CD4-positive, alpha-beta T cell (primary cell): Measurements from ENCODE around the gene GNGT1. TPM values are rescaled to one million over a fixed set of nuclear protein-coding genes. Genes with fewer than 3 reads are reported as not detected.

Source experiments
- ATAC-seq: fragments of 200-7000 bp; cut with Tn5 transposase; one replicate; pipeline ENCODE4 v1.10.0; 2022; ENCODE audit warnings: mild to moderate bottlenecking; ENCODE audit not compliant: poor library complexity
- CTCF ChIA-PET: fragments of 350-600 bp; sonication (Branson Sonifier 250); formaldehyde crosslinking; loops from one replicate; lab custom pipeline; 2021; ENCODE audit warnings: antibody characterized with exemption, inconsistent platforms; lab: Charles Lee
- POLR2A ChIA-PET: fragments of 350-600 bp; sonication (Branson Sonifier 250); formaldehyde crosslinking; loops from one replicate; lab custom pipeline; 2021; ENCODE audit warnings: antibody characterized with exemption, inconsistent platforms; lab: Charles Lee
- DNase-seq, 14 experiments: peaks; one replicate each; pipeline ENCODE4 v3.0.0-alpha.2; 2013 to 2020; ENCODE audit warnings: mixed read lengths in 2 of 14
- H3K27ac ChIP-seq, 2 donors: one replicate each; pipeline versions ENCODE4 v1.5.1 to v1.7.0; 2013; ENCODE audit warnings: low read length in 2 of 2, low read depth in 1 of 2, mild to moderate bottlenecking in 1 of 2
- H3K27me3 ChIP-seq, 2 experiments: 1 replicate in 1 of 2; 2 replicates in 1 of 2; pipeline versions ENCODE4 v1.6.1 to v1.7.0; 2013; ENCODE audit warnings: low read length in 2 of 2, control low read depth in 1 of 2, mild to moderate bottlenecking in 1 of 2, moderate library complexity in 1 of 2; ENCODE audit not compliant: insufficient read depth in 2 of 2, control insufficient read depth in 1 of 2
- H3K36me3 ChIP-seq: one replicate; pipeline ENCODE4 v1.6.1; 2013; ENCODE audit warnings: low read length, control low read depth; ENCODE audit not compliant: insufficient read depth
- H3K4me1 ChIP-seq: one replicate; pipeline ENCODE4 v1.6.1; 2013; ENCODE audit warnings: low read length, control low read depth; ENCODE audit not compliant: insufficient read depth
- H3K4me3 ChIP-seq: one replicate; pipeline ENCODE4 v1.5.1; 2013; ENCODE audit warnings: mild to moderate bottlenecking, low read length, moderate library complexity
- H3K9me3 ChIP-seq, 2 experiments: 1 replicate in 1 of 2; 2 replicates in 1 of 2; pipeline versions ENCODE4 v1.6.1 to v1.7.0; 2013; ENCODE audit warnings: low read length in 2 of 2, mild to moderate bottlenecking in 2 of 2, control low read depth in 1 of 2, moderate library complexity in 1 of 2; ENCODE audit not compliant: control insufficient read depth in 1 of 2, insufficient read depth in 1 of 2
- H3K27ac Mint-ChIP-seq: one replicate; pipeline ENCODE4 v1.8.0; 2020; ENCODE audit warnings: mixed read lengths
- H3K27me3 Mint-ChIP-seq: one replicate; pipeline ENCODE4 v1.8.0; 2021; ENCODE audit warnings: mixed read lengths
- H3K36me3 Mint-ChIP-seq: one replicate; pipeline ENCODE4 v1.8.0; 2021; ENCODE audit warnings: low read depth, mixed read lengths
- H3K4me1 Mint-ChIP-seq: one replicate; pipeline ENCODE4 v1.8.0; 2021; ENCODE audit warnings: low read depth, mixed read lengths
- H3K4me3 Mint-ChIP-seq: one replicate; pipeline ENCODE4 v1.8.0; 2020; ENCODE audit warnings: mild to moderate bottlenecking, mixed read lengths
- H3K9me3 Mint-ChIP-seq: one replicate; pipeline ENCODE4 v1.8.0; 2020; ENCODE audit warnings: mixed read lengths
- CTCF ChIP-seq: fragments of 200-600 bp; IDR thresholded peaks from one replicate; pipeline ENCODE4 v1.8.0; 2022; ENCODE audit warnings: antibody characterized with exemption, mild to moderate bottlenecking
- intact Hi-C, 2 experiments: fragments of 100-400 bp; cut with DNase I in 1 of 2; cut with micrococcal nuclease in 1 of 2; formaldehyde crosslinking; loops; one replicate each; pipeline versions ENCODE4 v1.15.1 to v1.9.0; 2023 to 2025; cut with DNase I, micrococcal nuclease
- total RNA-seq, 174 experiments: library from RNA in 2 of 174; stranded (reverse) in 2 of 174; gene quantifications; one replicate each; pipeline ENCODE4 v1.2.3 and lab custom pipeline; 2021 to 2026

GNGT1 gene
- total RNA-seq, 2 experiments from 2014 or later: not detected

GRCh38 chr7:93920496-93921182 lies 14.3 kb downstream of the GNGT1 start:
- Histone ChIP-seq H3K27me3 (peaks cover 21 to 26% of the 10 kb centered on the region in 2 experiments), H3K4me3 (no peak overlapping the region), H3K9me3 (peaks cover 0 to 4% of the 10 kb centered on the region in 2 experiments), H3K4me1 (peaks cover 9% of the 10 kb centered on the region), H3K27ac (no peak overlapping the region), H3K36me3 (no peaks in the 10 kb centered on the region)
- Mint-ChIP-seq H3K36me3 (no peaks in the 10 kb centered on the region), H3K4me1 (no peaks in the 10 kb centered on the region), H3K27ac (no peak overlapping the region), H3K9me3 (no peaks in the 10 kb centered on the region), H3K4me3 (no peak overlapping the region), H3K27me3 (peaks cover 40% of the 10 kb centered on the region)
- intact Hi-C loops: no loop called here
- CTCF ChIA-PET: interaction anchor here (1.2 kb wide), 1 partner anchor 11 kb away, joined by 4 read pairs; no protein-coding TSS in a partner anchor
- ATAC-seq (no peak), DNase-seq (no peak)
- POLR2A ChIA-PET: no interaction called here
- no peak for TF ChIP-seq CTCF

- TF ChIP-seq CTCF: no peak
- H3K27me3 ChIP-seq: peaks cover 21 to 26% of the 10 kb centered on the region in 2 experiments
- intact Hi-C loops: no loop called here
- Mint-ChIP-seq H3K36me3 (no peaks in the 10 kb centered on the region), H3K27me3 (peaks cover 40% of the 10 kb centered on the region), H3K4me1 (no peaks in the 10 kb centered on the region), H3K9me3 (no peaks in the 10 kb centered on the region), H3K27ac (no peak overlapping the region), H3K4me3 (no peak overlapping the region)
- H3K27ac ChIP-seq: no peak overlapping the region
- no peaks in the 10 kb centered on the region for H3K36me3 ChIP-seq
- ATAC-seq: no peak
- DNase-seq: no peak
- peaks cover 0 to 4% of the 10 kb centered on the region in 2 experiments for H3K9me3 ChIP-seq
- ChIA-PET CTCF (interaction anchor here (1.2 kb wide), 1 partner anchor 10 kb away, joined by 4 read pairs; no protein-coding TSS in a partner anchor), POLR2A (no interaction called here)
- H3K4me3 ChIP-seq: no peak overlapping the region
- H3K4me1 ChIP-seq: peaks cover 9% of the 10 kb centered on the region
These were observed 14.8 kb downstream of the GNGT1 start for GRCh38 chr7:93921186-93921585.

GRCh38 chr7:93921607-93922566 lies 15.5 kb downstream of the GNGT1 start, which contains the start of gene GNG11:
Gene GNG11 (plus strand): TSS chr7:93921735. CDS start chr7:93922138, 403 bp downstream.
- Histone ChIP-seq H3K27ac (no peak within 1 kb of the TSS), H3K9me3 (peaks cover 0 to 4% of the 10 kb centered on the region in 2 experiments), H3K27me3 (peaks cover 21 to 26% of the 10 kb centered on the region in 2 experiments), H3K36me3 (no peaks in the 10 kb centered on the region), H3K4me1 (peaks cover 9% of the 10 kb centered on the region), H3K4me3 (peak within 1 kb of the TSS; percentile 40)
- TF ChIP-seq CTCF: no peak
- intact Hi-C loops: no loop called here
- Mint-ChIP-seq H3K27ac (no peak within 1 kb of the TSS), H3K27me3 (peaks cover 45% of the 10 kb centered on the region), H3K36me3 (no peaks in the 10 kb centered on the region), H3K9me3 (no peaks in the 10 kb centered on the region), H3K4me1 (no peaks in the 10 kb centered on the region), H3K4me3 (peak within 1 kb of the TSS; percentile 25)
- ATAC-seq (no peak), DNase-seq (peak in 5 of 14 experiments; percentile 0 to 32 (median 9))
- ChIA-PET POLR2A (no interaction called here), CTCF (no interaction called here)
